H1 (cell line): ENCODE data around the gene ARID1B. TPM values are rescaled to one million over a fixed set of nuclear protein-coding genes. Genes with fewer than 3 reads are reported as not detected.

Source experiments
- CTCF ChIA-PET: fragments of 300-600 bp; sonication (Branson Sonifier 250); formaldehyde crosslinking; loops from one replicate; lab custom pipeline; 2021; ENCODE audit not compliant: partially characterized antibody; lab: Charles Lee
- POLR2A ChIA-PET: fragments of 300-600 bp; sonication (Branson Sonifier 250); formaldehyde crosslinking; loops from one replicate; lab custom pipeline; 2021; ENCODE audit warnings: inconsistent platforms; ENCODE audit not compliant: partially characterized antibody; lab: Charles Lee
- DNase-seq, 2 experiments: peaks; one replicate each; pipeline versions ENCODE4 v3.0.0 to v3.0.0-alpha.2; 2010 to 2022; ENCODE audit warnings: low spot score in 2 of 2, low read depth in 1 of 2, mixed read lengths in 1 of 2
- FAIRE-seq: peaks from 2 replicates; lab custom pipeline; 2011; peaks lifted over from hg19 to GRCh38; lab: Jason Lieb, UNC
- H2AFZ ChIP-seq: 2 replicates; pipeline ENCODE4 v1.8.1; 2012; ENCODE audit warnings: low read length, inconsistent platforms
- H2AK5ac ChIP-seq: 2 replicates; pipeline ENCODE4 v1.6.1; 2013; ENCODE audit warnings: low read depth, low read length
- H2BK120ac ChIP-seq: replicated peaks from 2 replicates; pipeline ENCODE3; 2013; ENCODE audit warnings: low read depth, low read length, inconsistent platforms
- H2BK12ac ChIP-seq: 2 replicates; pipeline ENCODE4 v1.6.1; 2013; ENCODE audit warnings: low read depth, low read length
- H2BK15ac ChIP-seq: 2 replicates; pipeline ENCODE4 v1.6.1; 2013; ENCODE audit warnings: low read length
- H2BK20ac ChIP-seq: 2 replicates; pipeline ENCODE4 v1.6.1; 2013; ENCODE audit warnings: low read length
- H2BK5ac ChIP-seq: 2 replicates; pipeline ENCODE4 v1.6.1; 2013; ENCODE audit warnings: low read depth, low read length
- H3K14ac ChIP-seq: 2 replicates; pipeline ENCODE4 v1.6.1; 2013; ENCODE audit warnings: inconsistent platforms; ENCODE audit not compliant: insufficient read length
- H3K18ac ChIP-seq: 2 replicates; pipeline ENCODE4 v1.6.1; 2013; ENCODE audit warnings: low read length; ENCODE audit errors: extremely low read depth
- H3K23ac ChIP-seq: 2 replicates; pipeline ENCODE4 v1.6.1; 2013; ENCODE audit warnings: inconsistent platforms; ENCODE audit not compliant: insufficient read length
- H3K23me2 ChIP-seq: 2 replicates; pipeline ENCODE4 v1.6.1; 2013; ENCODE audit warnings: low read depth, low read length
- H3K27ac ChIP-seq: 2 replicates; pipeline ENCODE4 v1.6.1; 2011; ENCODE audit warnings: low read depth, low read length, inconsistent platforms
- H3K27me3 ChIP-seq, 4 experiments: replicated peaks in 1 of 4; 1 replicate in 1 of 4; 2 replicates in 3 of 4; pipeline versions ENCODE4 v1.6.1 to v1.8.1; 2011 to 2013; ENCODE audit warnings: low read length in 3 of 4, mild to moderate bottlenecking in 3 of 4, inconsistent platforms in 2 of 4, mixed read lengths in 2 of 4, moderate library complexity in 1 of 4; ENCODE audit not compliant: control insufficient read depth in 3 of 4, insufficient read depth in 3 of 4; ENCODE audit errors: extremely low read depth in 1 of 4
- H3K36me3 ChIP-seq, 4 experiments: 2 replicates each; pipeline versions ENCODE4 v1.6.1 to v1.8.1; 2011 to 2013; ENCODE audit warnings: mild to moderate bottlenecking in 4 of 4, low read length in 3 of 4, moderate library complexity in 2 of 4, control low read depth in 1 of 4, inconsistent platforms in 1 of 4; ENCODE audit not compliant: insufficient read depth in 4 of 4, control insufficient read depth in 2 of 4
- H3K4ac ChIP-seq: replicated peaks from 2 replicates; pipeline ENCODE3; 2013; ENCODE audit warnings: low read length, low read depth, mixed read lengths, inconsistent platforms; ENCODE audit not compliant: insufficient read length
- H3K4me1 ChIP-seq, 4 experiments: replicated peaks in 1 of 4; 1 replicate in 1 of 4; 2 replicates in 3 of 4; pipeline versions ENCODE4 v1.6.1 to v1.8.1; 2011 to 2013; ENCODE audit warnings: low read length in 3 of 4, inconsistent platforms in 2 of 4, mixed read lengths in 1 of 4; ENCODE audit not compliant: insufficient read depth in 4 of 4, control insufficient read depth in 3 of 4
- H3K4me2 ChIP-seq, 2 experiments: 2 replicates each; pipeline versions ENCODE4 v1.6.1 to v1.8.1; 2011 to 2013; ENCODE audit warnings: low read depth in 2 of 2, low read length in 2 of 2, control low read depth in 1 of 2, inconsistent platforms in 1 of 2, mild to moderate bottlenecking in 1 of 2; ENCODE audit not compliant: insufficient read depth in 1 of 2
- H3K4me3 ChIP-seq, 4 experiments: fragments of 200-600, 300-600 bp in 1 of 4; sonication (generic), shearing (Covaris generic), sonication (Bioruptor Twin) in 1 of 4; 2 replicates each; pipeline versions ENCODE4 v1.5.1 to v1.8.1; 2011 to 2016; ENCODE audit warnings: low read length in 4 of 4, low read depth in 3 of 4, control low read depth in 2 of 4, inconsistent platforms in 2 of 4, mild to moderate bottlenecking in 2 of 4, mixed read lengths in 1 of 4, moderate library complexity in 1 of 4; ENCODE audit not compliant: insufficient read depth in 2 of 4; ENCODE audit errors: extremely low read depth in 1 of 4
- H3K56ac ChIP-seq: replicated peaks from 2 replicates; pipeline ENCODE3; 2013; ENCODE audit warnings: low read depth, mild to moderate bottlenecking, mixed read lengths, low read length, inconsistent platforms; ENCODE audit not compliant: insufficient read length
- H3K79me1 ChIP-seq: 2 replicates; pipeline ENCODE4 v1.6.1; 2013; ENCODE audit warnings: low read depth, low read length, control low read depth
- H3K79me2 ChIP-seq, 2 experiments: 2 replicates each; pipeline versions ENCODE4 v1.6.1 to v1.8.1; 2012 to 2013; ENCODE audit warnings: low read length in 2 of 2, mild to moderate bottlenecking in 2 of 2, inconsistent platforms in 1 of 2; ENCODE audit not compliant: insufficient read depth in 2 of 2, control insufficient read depth in 1 of 2
- H3K9ac ChIP-seq, 4 experiments: replicated peaks in 1 of 4; 1 replicate in 1 of 4; 2 replicates in 3 of 4; pipeline versions ENCODE4 v1.6.1 to v1.8.1; 2011 to 2013; ENCODE audit warnings: low read depth in 3 of 4, low read length in 3 of 4, control low read depth in 2 of 4, mild to moderate bottlenecking in 2 of 4, moderate library complexity in 2 of 4, inconsistent platforms in 1 of 4; ENCODE audit errors: extremely low read depth in 1 of 4
- H3K9me3 ChIP-seq, 2 experiments: 2 replicates each; pipeline versions ENCODE4 v1.6.1 to v1.8.1; 2012 to 2013; ENCODE audit warnings: mild to moderate bottlenecking in 2 of 2, moderate library complexity in 2 of 2, control low read depth in 1 of 2, inconsistent platforms in 1 of 2, low read depth in 1 of 2, low read length in 1 of 2, mixed read lengths in 1 of 2; ENCODE audit not compliant: insufficient read depth in 2 of 2
- H4K20me1 ChIP-seq, 2 experiments: replicated peaks in 1 of 2; 2 replicates each; pipeline versions ENCODE3 to v1.8.1; 2011 to 2013; ENCODE audit warnings: inconsistent platforms in 2 of 2, low read length in 2 of 2, mild to moderate bottlenecking in 1 of 2; ENCODE audit not compliant: insufficient read depth in 2 of 2, control insufficient read depth in 1 of 2
- H4K5ac ChIP-seq: 2 replicates; pipeline ENCODE4 v1.6.1; 2013; ENCODE audit warnings: low read length, low read depth, mixed read lengths, inconsistent platforms; ENCODE audit not compliant: insufficient read length
- H4K8ac ChIP-seq: 2 replicates; pipeline ENCODE4 v1.8.0; 2013; ENCODE audit warnings: mild to moderate bottlenecking, moderate library complexity, low read length, inconsistent platforms; ENCODE audit not compliant: insufficient read depth; ENCODE audit errors: extremely low read depth
- H4K91ac ChIP-seq: replicated peaks from 2 replicates; pipeline ENCODE3; 2013; ENCODE audit warnings: low read length, mixed read lengths, inconsistent platforms; ENCODE audit not compliant: insufficient read length
- WGBS, 2 experiments: shearing (Covaris generic) in 1 of 2; methylation state at CpG; one replicate each; pipeline versions ENCODE4 v1.1.6 to v1.1.7; 2013 to 2015; ENCODE audit warnings: low lambda C conversion rate in 2 of 2, mixed read lengths in 2 of 2, inconsistent platforms in 1 of 2, low coverage in 1 of 2, missing lambda C conversion rate in 1 of 2; ENCODE audit not compliant: insufficient replicate concordance in 2 of 2, insufficient coverage in 1 of 2, insufficient read length in 1 of 2; ENCODE audit errors: extremely low coverage in 1 of 2, missing lambda C conversion rate in 1 of 2; 5-methylcytosine and 5-hydroxymethylcytosine counted together
- polyA plus RNA-seq, 7 experiments: library from polyadenylated mRNA; depleted of rRNA in 3 of 7; stranded (reverse) in 5 of 7; unstranded in 2 of 7; fragments of >200 nt in 5 of 7; fragments of 200-250 nt in 2 of 7; gene quantifications; 1 replicate in 5 of 7; 2 replicates in 1 of 7; 4 replicates in 1 of 7; pipeline versions ENCODE4 v1.2.1 to v1.2.3, GENCODE V29; 2011 to 2013; ENCODE audit warnings: missing spikeins in 2 of 7, mixed read lengths in 2 of 7
- total RNA-seq: library from RNA; stranded (reverse); fragmentation: NEBNext Ultra II Directional; extraction: Animal tissue kit (Norgen Biotek cat#: 25700); gene quantifications from 2 replicates; pipeline ENCODE4 v1.2.1, GENCODE V29; 2021
- TF ChIP-seq, protein P1 (sequence below): IDR thresholded peaks from 2 replicates; pipeline ENCODE4 v1.6.1; 2012; ENCODE audit warnings: inconsistent platforms
- TF ChIP-seq, protein P2 (sequence below): IDR thresholded peaks from 2 replicates; pipeline ENCODE4 v1.6.1; 2012; ENCODE audit warnings: low read length, inconsistent platforms

ARID1B gene
- total and polyA plus RNA-seq, 2 of the 8 experiments (the other 6 are each of a cell fraction or from before 2014, with no cell fraction given): 24.3 to 70.3 TPM

DNA sequence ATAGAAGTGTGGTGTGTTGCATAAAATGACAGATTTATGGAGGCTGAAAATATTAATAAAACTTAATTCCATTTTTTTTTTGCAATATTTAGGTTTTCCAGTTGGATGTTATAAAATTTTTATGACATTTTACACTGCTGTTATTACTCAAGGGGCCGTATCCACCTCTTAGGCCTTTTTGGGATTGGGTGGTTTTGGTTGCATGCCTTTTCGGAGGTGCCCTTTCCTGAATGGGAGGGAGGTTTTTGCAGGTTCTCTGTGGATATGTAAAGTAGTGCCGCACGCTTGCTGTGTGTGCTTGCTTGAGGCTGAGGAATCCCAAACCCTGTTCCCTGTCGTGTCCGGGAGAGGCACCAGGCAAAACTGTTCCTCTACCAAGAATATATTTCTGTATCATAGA is 6.8 kb downstream of the ARID1B start:
- peaks cover 3% of the 10 kb centered on the region for H3K79me1 ChIP-seq
- TF ChIP-seq, protein P1, sequence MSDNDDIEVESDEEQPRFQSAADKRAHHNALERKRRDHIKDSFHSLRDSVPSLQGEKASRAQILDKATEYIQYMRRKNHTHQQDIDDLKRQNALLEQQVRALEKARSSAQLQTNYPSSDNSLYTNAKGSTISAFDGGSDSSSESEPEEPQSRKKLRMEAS: 0 out of 2 replicates have a peak, but pooled peaks have one; percentile 22
- TF ChIP-seq, protein P2, sequence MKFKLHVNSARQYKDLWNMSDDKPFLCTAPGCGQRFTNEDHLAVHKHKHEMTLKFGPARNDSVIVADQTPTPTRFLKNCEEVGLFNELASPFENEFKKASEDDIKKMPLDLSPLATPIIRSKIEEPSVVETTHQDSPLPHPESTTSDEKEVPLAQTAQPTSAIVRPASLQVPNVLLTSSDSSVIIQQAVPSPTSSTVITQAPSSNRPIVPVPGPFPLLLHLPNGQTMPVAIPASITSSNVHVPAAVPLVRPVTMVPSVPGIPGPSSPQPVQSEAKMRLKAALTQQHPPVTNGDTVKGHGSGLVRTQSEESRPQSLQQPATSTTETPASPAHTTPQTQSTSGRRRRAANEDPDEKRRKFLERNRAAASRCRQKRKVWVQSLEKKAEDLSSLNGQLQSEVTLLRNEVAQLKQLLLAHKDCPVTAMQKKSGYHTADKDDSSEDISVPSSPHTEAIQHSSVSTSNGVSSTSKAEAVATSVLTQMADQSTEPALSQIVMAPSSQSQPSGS: no peak
- TF ChIP-seq, all 59 proteins: peak for 1
- Histone ChIP-seq H3K79me2 (peaks cover 27 to 97% of the 10 kb centered on the region in 2 experiments), H2BK20ac (no peak overlapping the region), H3K9ac (no peak overlapping the region), H2BK120ac (no peak overlapping the region), H2AFZ (no peak overlapping the region), H3K36me3 (peaks cover 0 to 11% (median 0%) of the 10 kb centered on the region in 4 experiments; a peak in 1 of 8 replicates), H3K4me1 (peaks cover 0 to 24% (median 14%) of the 10 kb centered on the region in 4 experiments; a peak in 4 of 7 replicates), H2BK5ac (no peak overlapping the region), H4K5ac (no peak overlapping the region), H4K8ac (no peak overlapping the region), H3K4me2 (peak overlapping the region; percentile 56 to 87), H3K27me3 (no peaks in the 10 kb centered on the region), H4K91ac (no peak overlapping the region), H3K4me3 (peak overlapping the region in 1 of 4 experiments; percentile 95; a peak in 2 of 8 replicates), H3K18ac (no peak overlapping the region), H2BK15ac (no peak overlapping the region), H4K20me1 (peaks cover 5 to 12% of the 10 kb centered on the region in 2 experiments), H3K4ac (no peak overlapping the region), H3K23ac (no peak overlapping the region), H3K23me2 (peaks cover 3% of the 10 kb centered on the region; the same call in 1 of the 2 replicates), H3K56ac (no peak overlapping the region), H3K14ac (no peak overlapping the region), H3K9me3 (no peaks in the 10 kb centered on the region), H3K27ac (no peak overlapping the region), H2AK5ac (no peak overlapping the region), H2BK12ac (no peak overlapping the region)
- WGBS, 2 experiments: 17% methylated on average over 6 of the region's 6 CpGs; no CpG with 5 or more reads in 1 of the 2 experiments
- DNase-seq (no peak), FAIRE-seq (peak; percentile 71)
- CTCF ChIA-PET: interaction anchor here (0.9 to 1.4 kb wide), 2 partner anchors 12 to 120 kb away, joined by 4 read pairs; no protein-coding TSS in a partner anchor
- POLR2A ChIA-PET: interaction anchor here (0.9 to 1.6 kb wide), 3 partner anchors 10 to 12 kb away, joined by 3 to 6 read pairs (median 4); no protein-coding TSS in a partner anchor
